HepG2 (cell line): ENCODE results near the gene ACCS. TPM values are rescaled to one million over a fixed set of nuclear protein-coding genes. Genes with fewer than 3 reads are reported as not detected.

ENCODE experiments used
- ATAC-seq: fragments of 200-7000 bp; cut with Tn5 transposase; 3 replicates; pipeline ENCODE4 v1.9.1; 2020; ENCODE audit warnings: mild to moderate bottlenecking, moderate library complexity
- BruUV-seq: library from RNA; stranded (reverse); fragments of 400-500 nt; replicated peaks from 2 replicates; lab custom pipeline; 2021; lab: Mats Ljungman, UMichigan
- CTCF ChIA-PET: fragments of 300-600 bp; formaldehyde crosslinking; extraction: SDS; loops from one replicate; lab custom pipeline; 2021; ENCODE audit warnings: low total read pairs, inconsistent platforms, low intra/inter-chr PET ratio; lab: Yijun Ruan, JAX
- POLR2A ChIA-PET: fragments of 350-600 bp; sonication (Branson Sonifier 250); formaldehyde crosslinking; loops from one replicate; lab custom pipeline; 2020; ENCODE audit warnings: antibody characterized with exemption, inconsistent platforms; lab: Yijun Ruan, JAX
- DNase-seq: peaks from one replicate; pipeline ENCODE4 v3.0.0-alpha.2; 2015; ENCODE audit warnings: low spot score
- FAIRE-seq: peaks from 3 replicates; lab custom pipeline; 2011; peaks lifted over from hg19 to GRCh38; lab: Jason Lieb, UNC
- H2AFZ ChIP-seq: one replicate; pipeline ENCODE4 v1.6.1; 2011; ENCODE audit warnings: low read length, inconsistent platforms
- H3K27ac ChIP-seq: fragments of 300-600 bp; 3 replicates; pipeline ENCODE4 v1.8.0; 2011; ENCODE audit warnings: mixed run types, mild to moderate bottlenecking, mixed read lengths, low read length, inconsistent platforms; ENCODE audit not compliant: insufficient read depth; ENCODE audit errors: extremely low read length
- H3K27me3 ChIP-seq, 2 experiments: fragments of 200-600 bp in 1 of 2; 2 replicates in 1 of 2; 3 replicates in 1 of 2; pipeline versions ENCODE4 v1.6.0 to v1.8.0; 2011; ENCODE audit warnings: low read length in 2 of 2, mild to moderate bottlenecking in 2 of 2, moderate library complexity in 2 of 2, inconsistent platforms in 1 of 2; ENCODE audit not compliant: insufficient read depth in 2 of 2, control insufficient read depth in 1 of 2
- H3K36me3 ChIP-seq, 2 experiments: fragments of 200-600 bp in 1 of 2; replicated peaks in 1 of 2; 2 replicates in 1 of 2; 3 replicates in 1 of 2; pipeline versions ENCODE4 v1.5.1 to v1.8.0; 2011; ENCODE audit warnings: low read length in 2 of 2, inconsistent platforms in 1 of 2; ENCODE audit not compliant: insufficient read depth in 2 of 2, control insufficient read depth in 1 of 2
- H3K4me1 ChIP-seq: 2 replicates; pipeline ENCODE4 v1.5.1; 2012; ENCODE audit warnings: low read length, inconsistent platforms; ENCODE audit not compliant: insufficient read depth
- H3K4me2 ChIP-seq: 2 replicates; pipeline ENCODE4 v1.6.0; 2011; ENCODE audit warnings: low read depth, low read length, inconsistent platforms
- H3K4me3 ChIP-seq, 3 experiments: fragments of 200-600 bp in 1 of 3; sonication (generic), shearing (Covaris generic) in 1 of 3; replicated peaks in 1 of 3; 2 replicates each; pipeline ENCODE4 v1.5.1; 2011 to 2016; ENCODE audit warnings: low read length in 3 of 3, inconsistent platforms in 2 of 3, low read depth in 2 of 3, mild to moderate bottlenecking in 2 of 3, control low read depth in 1 of 3, mixed read lengths in 1 of 3; ENCODE audit not compliant: insufficient read depth in 1 of 3
- H3K79me2 ChIP-seq: one replicate; pipeline ENCODE4 v1.6.1; 2011; ENCODE audit warnings: low read length, inconsistent platforms; ENCODE audit not compliant: insufficient read depth
- H3K9ac ChIP-seq: 2 replicates; pipeline ENCODE4 v1.6.0; 2011; ENCODE audit warnings: mild to moderate bottlenecking, low read depth, low read length, inconsistent platforms; ENCODE audit not compliant: insufficient read depth
- H3K9me3 ChIP-seq: 2 replicates; pipeline ENCODE4 v1.5.1; 2012; ENCODE audit warnings: mild to moderate bottlenecking, low read length
- H4K20me1 ChIP-seq: 2 replicates; pipeline ENCODE4 v1.6.0; 2011; ENCODE audit warnings: inconsistent platforms, mild to moderate bottlenecking, low read length, moderate library complexity; ENCODE audit not compliant: insufficient read depth
- AKAP8 ChIP-seq: sonication (generic); formaldehyde crosslinking; IDR thresholded peaks from 2 replicates; pipeline ENCODE4 v1.5.1; 2020; ENCODE audit warnings: mild to moderate bottlenecking, missing genetic modification reagents
- BHLHE40 ChIP-seq: IDR thresholded peaks from 2 replicates; pipeline ENCODE4 v1.6.1; 2011; ENCODE audit warnings: low read length, improper control_type of control experiment
- CREB1 ChIP-seq, 2 experiments: fragments of 450-650 bp in 1 of 2; IDR thresholded peaks; 2 replicates each; pipeline ENCODE4 v1.6.1; 2016 to 2017; ENCODE audit warnings: control low read depth in 1 of 2, mild to moderate bottlenecking in 1 of 2, missing compliant biosample characterization in 1 of 2, missing genetic modification characterization in 1 of 2
- FOXO1 ChIP-seq: sonication (generic); formaldehyde crosslinking; IDR thresholded peaks from 2 replicates; pipeline ENCODE4 v1.4.0; 2020; ENCODE audit warnings: missing genetic modification reagents
- HMG20B ChIP-seq: conservative IDR thresholded peaks from 2 replicates; pipeline ENCODE4 v1.6.1; 2016; ENCODE audit warnings: missing genetic modification reagents, missing compliant biosample characterization
- HNRNPH1 ChIP-seq: fragments of 200-400 bp; formaldehyde crosslinking; optimal IDR thresholded peaks from 2 replicates; pipeline ENCODE3; 2017; ENCODE audit warnings: mild to moderate bottlenecking, low read depth, low read length
- POLR2G ChIP-seq: fragments of 200-400 bp; formaldehyde crosslinking; IDR thresholded peaks from 2 replicates; pipeline ENCODE4 v1.6.1; 2018; ENCODE audit warnings: mild to moderate bottlenecking, low read depth, low read length, moderate library complexity
- RBM22 ChIP-seq: fragments of 200-400 bp; formaldehyde crosslinking; optimal IDR thresholded peaks from 2 replicates; pipeline ENCODE3; 2017; ENCODE audit warnings: mild to moderate bottlenecking, low read length, moderate library complexity
- ZBTB25 ChIP-seq: IDR thresholded peaks from 2 replicates; pipeline ENCODE4 v1.6.1; 2018; ENCODE audit warnings: missing genetic modification reagents
- ZNF20 ChIP-seq: sonication (generic); formaldehyde crosslinking; IDR thresholded peaks from 2 replicates; pipeline ENCODE4 v1.4.0; 2020; ENCODE audit warnings: mild to moderate bottlenecking, moderate library complexity, missing genetic modification reagents
- ZNF446 ChIP-seq: sonication (generic); formaldehyde crosslinking; IDR thresholded peaks from 2 replicates; pipeline ENCODE4 v1.5.0; 2020; ENCODE audit warnings: mild to moderate bottlenecking, missing genetic modification reagents
- ZNF569 ChIP-seq: sonication (generic); formaldehyde crosslinking; IDR thresholded peaks from 2 replicates; pipeline ENCODE4 v1.5.0; 2020; ENCODE audit warnings: mild to moderate bottlenecking, missing genetic modification reagents, moderate library complexity, borderline replicate concordance
- ZNF710 ChIP-seq: sonication (generic); formaldehyde crosslinking; IDR thresholded peaks from 2 replicates; pipeline ENCODE4 v1.5.0; 2020; ENCODE audit warnings: mild to moderate bottlenecking, missing genetic modification reagents, borderline replicate concordance
- WGBS: methylation state at CpG from one replicate; pipeline ENCODE4 v1.1.6; 2017; ENCODE audit warnings: low lambda C conversion rate; 5-methylcytosine and 5-hydroxymethylcytosine counted together
- in situ Hi-C: cut with HindIII; loops from 2 replicates; pipeline ENCODE4 v1.10.0; 2017; ENCODE audit warnings: low pct_unique_long_range_greater_than_20kb; ENCODE audit not compliant: extremely low pct_ligation_motif_present
- intact Hi-C: fragments of 100-400 bp; cut with micrococcal nuclease; formaldehyde crosslinking; loops from one replicate; pipeline ENCODE4 v1.10.0; 2022; ENCODE audit not compliant: unreplicated experiment
- polyA plus RNA-seq, 8 experiments: library from polyadenylated mRNA; depleted of rRNA in 3 of 8; stranded (reverse) in 7 of 8; unstranded in 1 of 8; fragments of >200 nt; fragmentation: Illumina TruSeq in 4 of 8; extraction: Trizol in 4 of 8; gene quantifications; 2 replicates each; pipeline versions ENCODE4 v1.2.1 to v1.2.3, GENCODE V29; 2011 to 2016; ENCODE audit warnings: low read depth in 4 of 8, missing spikeins in 1 of 8, mixed read lengths in 1 of 8; ENCODE audit not compliant: insufficient read depth in 1 of 8
- total RNA-seq, 5 experiments: library from RNA; depleted of rRNA; stranded (reverse); fragments of >200 nt; fragmentation: Illumina TruSeq; extraction: Trizol; gene quantifications; 2 replicates each; pipeline ENCODE4 v1.2.3, GENCODE V29; 2016; ENCODE audit warnings: low read depth in 1 of 5
- TF ChIP-seq, protein P1 (sequence below): sonication (generic); formaldehyde crosslinking; IDR thresholded peaks from 2 replicates; pipeline ENCODE4 v1.4.0; 2020; ENCODE audit warnings: mild to moderate bottlenecking, missing genetic modification reagents
- TF ChIP-seq, protein P2 (sequence below): fragments of 450-650 bp; IDR thresholded peaks from 2 replicates; pipeline ENCODE4 v1.6.1; 2017; ENCODE audit warnings: mild to moderate bottlenecking

The ACCS gene
- total and polyA plus RNA-seq, 2 of the 13 experiments (the other 11 are each of a cell fraction or from before 2014, with no cell fraction given), result 0.55 to 0.59 TPM

DNA sequence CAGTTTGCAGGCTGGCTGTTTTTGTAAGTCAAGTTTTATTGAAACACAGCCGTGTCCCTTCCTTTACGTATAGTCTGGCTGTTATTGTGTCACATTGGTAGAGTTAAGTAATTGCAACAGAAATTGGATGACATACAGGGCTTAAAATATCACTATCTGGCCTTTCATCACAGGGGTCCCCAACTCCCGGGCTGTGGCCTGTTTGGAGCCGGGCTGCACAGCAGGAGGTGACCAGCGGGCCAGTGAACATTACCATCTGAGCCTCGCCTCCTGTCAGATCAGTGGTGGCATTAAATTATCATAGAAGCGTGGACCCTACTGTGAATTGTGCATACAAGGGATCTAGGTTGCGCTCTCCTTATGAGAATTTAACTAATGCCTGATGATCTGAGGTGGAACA is 61.1 kb downstream of the ACCS start:
- DNase-seq, result no peak
- no peaks in the 10 kb centered on the region for H3K27me3 ChIP-seq
- H3K27ac ChIP-seq, result no peak overlapping the region
- WGBS, result 96% methylated on average over 2 of the region's 8 CpGs
- in situ Hi-C loops, result no loop called here
- H3K79me2 ChIP-seq, result no peaks in the 10 kb centered on the region
- BruUV-seq, result no TSS peak
- ATAC-seq, result no peak
- H3K4me3 ChIP-seq, result no peak overlapping the region
- no peak for FAIRE-seq
- H3K9ac ChIP-seq, result no peak overlapping the region
- H2AFZ ChIP-seq, result no peak overlapping the region
- H3K36me3 ChIP-seq, result peaks cover 8 to 58% of the 10 kb centered on the region in 2 experiments
- no peak overlapping the region for H3K4me2 ChIP-seq
- 0 out of 2 replicates have a peak, but pooled peaks cover 10% of the 10 kb centered on the region for H3K4me1 ChIP-seq
- ChIA-PET CTCF (no interaction called here), POLR2A (no interaction called here)
- no peaks in the 10 kb centered on the region for H3K9me3 ChIP-seq
- intact Hi-C loops, result no loop called here
- peaks cover 8% of the 10 kb centered on the region; the same call in 1 of the 2 replicates for H4K20me1 ChIP-seq
- TF ChIP-seq HMG20B (CRISPR knock-in tag) (no peak), BHLHE40 (no peak), ZNF569 (CRISPR knock-in tag) (no peak), ZNF446 (CRISPR knock-in tag) (no peak), HNRNPH1 (no peak), RBM22 (no peak), ZNF710 (CRISPR knock-in tag) (no peak), CREB1 (IDR thresholded peaks at IDR 0.05) (no peak), CREB1 (CRISPR knock-in tag; IDR thresholded peaks at IDR 0.05) (no peak), ZNF20 (no peak), FOXO1 (no peak), ZBTB25 (CRISPR knock-in tag) (no peak), POLR2G (no peak), AKAP8 (CRISPR knock-in tag) (no peak)
- TF ChIP-seq, protein P1, sequence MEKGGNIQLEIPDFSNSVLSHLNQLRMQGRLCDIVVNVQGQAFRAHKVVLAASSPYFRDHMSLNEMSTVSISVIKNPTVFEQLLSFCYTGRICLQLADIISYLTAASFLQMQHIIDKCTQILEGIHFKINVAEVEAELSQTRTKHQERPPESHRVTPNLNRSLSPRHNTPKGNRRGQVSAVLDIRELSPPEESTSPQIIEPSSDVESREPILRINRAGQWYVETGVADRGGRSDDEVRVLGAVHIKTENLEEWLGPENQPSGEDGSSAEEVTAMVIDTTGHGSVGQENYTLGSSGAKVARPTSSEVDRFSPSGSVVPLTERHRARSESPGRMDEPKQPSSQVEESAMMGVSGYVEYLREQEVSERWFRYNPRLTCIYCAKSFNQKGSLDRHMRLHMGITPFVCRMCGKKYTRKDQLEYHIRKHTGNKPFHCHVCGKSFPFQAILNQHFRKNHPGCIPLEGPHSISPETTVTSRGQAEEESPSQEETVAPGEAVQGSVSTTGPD (CRISPR knock-in tag), result no peak
- TF ChIP-seq, protein P2, sequence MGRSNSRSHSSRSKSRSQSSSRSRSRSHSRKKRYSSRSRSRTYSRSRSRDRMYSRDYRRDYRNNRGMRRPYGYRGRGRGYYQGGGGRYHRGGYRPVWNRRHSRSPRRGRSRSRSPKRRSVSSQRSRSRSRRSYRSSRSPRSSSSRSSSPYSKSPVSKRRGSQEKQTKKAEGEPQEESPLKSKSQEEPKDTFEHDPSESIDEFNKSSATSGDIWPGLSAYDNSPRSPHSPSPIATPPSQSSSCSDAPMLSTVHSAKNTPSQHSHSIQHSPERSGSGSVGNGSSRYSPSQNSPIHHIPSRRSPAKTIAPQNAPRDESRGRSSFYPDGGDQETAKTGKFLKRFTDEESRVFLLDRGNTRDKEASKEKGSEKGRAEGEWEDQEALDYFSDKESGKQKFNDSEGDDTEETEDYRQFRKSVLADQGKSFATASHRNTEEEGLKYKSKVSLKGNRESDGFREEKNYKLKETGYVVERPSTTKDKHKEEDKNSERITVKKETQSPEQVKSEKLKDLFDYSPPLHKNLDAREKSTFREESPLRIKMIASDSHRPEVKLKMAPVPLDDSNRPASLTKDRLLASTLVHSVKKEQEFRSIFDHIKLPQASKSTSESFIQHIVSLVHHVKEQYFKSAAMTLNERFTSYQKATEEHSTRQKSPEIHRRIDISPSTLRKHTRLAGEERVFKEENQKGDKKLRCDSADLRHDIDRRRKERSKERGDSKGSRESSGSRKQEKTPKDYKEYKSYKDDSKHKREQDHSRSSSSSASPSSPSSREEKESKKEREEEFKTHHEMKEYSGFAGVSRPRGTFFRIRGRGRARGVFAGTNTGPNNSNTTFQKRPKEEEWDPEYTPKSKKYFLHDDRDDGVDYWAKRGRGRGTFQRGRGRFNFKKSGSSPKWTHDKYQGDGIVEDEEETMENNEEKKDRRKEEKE, result no peak
